Measurements from ENCODE around the gene FCGR1A.
"Not testable (repeated sequence)": the region's sequence is repeated elsewhere in the genome, so short reads cannot be mapped to it uniquely, and the experiment has no call there.

DNA sequence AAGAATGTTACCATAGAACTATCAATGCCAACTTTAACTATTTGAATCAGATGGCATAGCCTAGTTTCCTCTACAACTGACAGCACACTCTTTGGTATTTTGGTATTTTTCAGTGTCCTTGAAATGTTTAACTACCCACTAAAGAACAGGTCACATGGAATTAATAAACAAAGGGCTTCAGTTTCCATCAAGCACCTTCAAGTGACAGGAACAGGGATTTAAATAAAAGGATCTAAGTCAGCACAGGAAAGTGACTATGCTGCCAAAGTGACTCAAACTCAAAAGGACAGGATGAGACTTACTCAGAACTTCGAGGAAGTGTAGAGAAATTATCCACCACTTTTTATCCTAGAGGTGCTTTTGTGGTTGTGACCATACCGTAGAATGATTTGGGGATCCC, 20.2 kb upstream of the FCGR1A start:
- TF ChIP-seq, protein P1, sequence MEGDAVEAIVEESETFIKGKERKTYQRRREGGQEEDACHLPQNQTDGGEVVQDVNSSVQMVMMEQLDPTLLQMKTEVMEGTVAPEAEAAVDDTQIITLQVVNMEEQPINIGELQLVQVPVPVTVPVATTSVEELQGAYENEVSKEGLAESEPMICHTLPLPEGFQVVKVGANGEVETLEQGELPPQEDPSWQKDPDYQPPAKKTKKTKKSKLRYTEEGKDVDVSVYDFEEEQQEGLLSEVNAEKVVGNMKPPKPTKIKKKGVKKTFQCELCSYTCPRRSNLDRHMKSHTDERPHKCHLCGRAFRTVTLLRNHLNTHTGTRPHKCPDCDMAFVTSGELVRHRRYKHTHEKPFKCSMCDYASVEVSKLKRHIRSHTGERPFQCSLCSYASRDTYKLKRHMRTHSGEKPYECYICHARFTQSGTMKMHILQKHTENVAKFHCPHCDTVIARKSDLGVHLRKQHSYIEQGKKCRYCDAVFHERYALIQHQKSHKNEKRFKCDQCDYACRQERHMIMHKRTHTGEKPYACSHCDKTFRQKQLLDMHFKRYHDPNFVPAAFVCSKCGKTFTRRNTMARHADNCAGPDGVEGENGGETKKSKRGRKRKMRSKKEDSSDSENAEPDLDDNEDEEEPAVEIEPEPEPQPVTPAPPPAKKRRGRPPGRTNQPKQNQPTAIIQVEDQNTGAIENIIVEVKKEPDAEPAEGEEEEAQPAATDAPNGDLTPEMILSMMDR (IDR thresholded peaks at IDR 0.05): not testable (repeated sequence)
- not testable (repeated sequence) for TF ChIP-seq POLR2A (IDR thresholded peaks at IDR 0.05)
